ENCODE results near the gene C13orf42.

Gene C13orf42

DNA sequence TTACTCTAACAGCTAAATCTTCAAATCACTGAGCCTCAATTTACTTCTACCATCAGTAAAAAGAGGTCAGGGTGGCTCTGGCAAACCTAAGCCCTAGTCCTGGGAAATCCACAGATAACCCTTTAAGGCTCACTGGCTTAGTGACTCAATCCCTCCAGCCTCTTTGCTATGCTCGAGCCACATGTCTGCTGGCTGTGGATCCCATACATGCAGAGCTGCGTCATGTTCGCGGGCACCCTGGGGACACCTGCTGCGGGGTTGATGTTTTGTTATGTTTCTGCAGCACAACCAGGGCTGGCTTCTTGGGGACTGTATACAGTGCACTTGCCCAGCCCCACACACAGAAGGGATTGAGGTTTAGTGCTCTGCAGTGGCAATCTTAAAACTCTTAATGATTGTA, 41.6 kb upstream of the C13orf42 start:
- Histone ChIP-seq H2BK120ac (ENCODE audit: low read depth, low read length) (no peak overlapping the region), H2BK5ac (ENCODE audit: low read depth, low read length, poor library complexity, severe bottlenecking) (no peak overlapping the region), H3K4me2 (ENCODE audit: low read length, poor library complexity, severe bottlenecking) (no peak overlapping the region), H3K4me1 (ENCODE audit: control insufficient read depth, insufficient read depth, low read depth, low read length) (peaks cover 14% of the 10 kb centered on the region), H3K4ac (ENCODE audit: low read depth in 1 of 2, low read length in 2 of 2) (no peak overlapping the region), H3K36me3 (ENCODE audit: control insufficient read depth in 1 of 2, insufficient read depth in 2 of 2, low read depth in 1 of 2, low read length in 2 of 2) (no peaks in the 10 kb centered on the region), H3K79me1 (replicated peaks; ENCODE audit: low read length, poor library complexity, severe bottlenecking) (no peaks in the 10 kb centered on the region), H3K9me3 (ENCODE audit: control insufficient read depth, low read length) (no peaks in the 10 kb centered on the region), H3K27ac (ENCODE audit: low read length, poor library complexity, severe bottlenecking) (no peak overlapping the region), H3K27me3 (ENCODE audit: control insufficient read depth in 1 of 2, insufficient read depth in 1 of 2, low read length in 2 of 2) (peaks cover 5 to 33% of the 10 kb centered on the region in 2 experiments), H4K8ac (ENCODE audit: low read length) (no peak overlapping the region), H3K23ac (ENCODE audit: low read length in 2 of 2) (no peak overlapping the region), H2AK5ac (ENCODE audit: low read length, severe bottlenecking) (no peak overlapping the region), H2BK15ac (ENCODE audit: low read depth, poor library complexity, severe bottlenecking) (no peak overlapping the region), H4K91ac (ENCODE audit: low read length) (no peak overlapping the region), H3K9ac (ENCODE audit: low read length) (no peak overlapping the region), H3K18ac (ENCODE audit: low read depth in 1 of 2, low read length in 2 of 2) (no peak overlapping the region), H3K4me3 (ENCODE audit: insufficient read depth in 1 of 2, low read depth in 1 of 2, low read length in 2 of 2) (no peak overlapping the region), H2BK12ac (ENCODE audit: low read length in 2 of 2) (no peak overlapping the region), H3K14ac (ENCODE audit: low read length in 2 of 2) (no peak overlapping the region), H2AFZ (ENCODE audit: low read depth, low read length) (no peak overlapping the region)
- WGBS, result 87% methylated on average over 5 of the region's 5 CpGs
- peak; percentile 11 for DNase-seq

GRCh38 chr13:51151463-51151862, 40.4 kb upstream of the C13orf42 start:
- Histone ChIP-seq H3K9me3 (ENCODE audit: control insufficient read depth, low read length) (no peaks in the 10 kb centered on the region), H2BK15ac (ENCODE audit: low read depth, poor library complexity, severe bottlenecking) (no peak overlapping the region), H3K36me3 (ENCODE audit: control insufficient read depth in 1 of 2, insufficient read depth in 2 of 2, low read depth in 1 of 2, low read length in 2 of 2) (no peaks in the 10 kb centered on the region), H3K27ac (ENCODE audit: low read length, poor library complexity, severe bottlenecking) (no peak overlapping the region), H3K14ac (ENCODE audit: low read length in 2 of 2) (no peak overlapping the region), H3K79me1 (replicated peaks; ENCODE audit: low read length, poor library complexity, severe bottlenecking) (no peaks in the 10 kb centered on the region), H3K4me2 (ENCODE audit: low read length, poor library complexity, severe bottlenecking) (no peak overlapping the region), H2BK120ac (ENCODE audit: low read depth, low read length) (no peak overlapping the region), H4K91ac (ENCODE audit: low read length) (no peak overlapping the region), H2BK12ac (ENCODE audit: low read length in 2 of 2) (no peak overlapping the region), H3K9ac (ENCODE audit: low read length) (no peak overlapping the region), H2BK5ac (ENCODE audit: low read depth, low read length, poor library complexity, severe bottlenecking) (no peak overlapping the region), H3K27me3 (ENCODE audit: control insufficient read depth in 1 of 2, insufficient read depth in 1 of 2, low read length in 2 of 2) (peaks cover 12 to 40% of the 10 kb centered on the region in 2 experiments), H3K18ac (ENCODE audit: low read depth in 1 of 2, low read length in 2 of 2) (no peak overlapping the region), H3K4me3 (ENCODE audit: insufficient read depth in 1 of 2, low read depth in 1 of 2, low read length in 2 of 2) (no peak overlapping the region), H3K4me1 (ENCODE audit: control insufficient read depth, insufficient read depth, low read depth, low read length) (peaks cover 14% of the 10 kb centered on the region), H2AK5ac (ENCODE audit: low read length, severe bottlenecking) (no peak overlapping the region), H2AFZ (ENCODE audit: low read depth, low read length) (no peak overlapping the region), H3K23ac (ENCODE audit: low read length in 2 of 2) (no peak overlapping the region), H4K8ac (ENCODE audit: low read length) (no peak overlapping the region), H3K4ac (ENCODE audit: low read depth in 1 of 2, low read length in 2 of 2) (no peak overlapping the region)
- WGBS, result 70% methylated on average over 1 of the region's 1 CpG
- DNase-seq, result no peak

- WGBS, result 20% methylated on average over 4 of the region's 4 CpGs
- no peak overlapping the region for H2BK5ac ChIP-seq (ENCODE audit: low read depth, low read length, poor library complexity, severe bottlenecking)
Measured at GRCh38 chr13:51148952-51149573, 38.0 kb upstream of the C13orf42 start.

GRCh38 chr13:51148223-51148951, 37.3 kb upstream of the C13orf42 start:
- Histone ChIP-seq H3K4me3 (ENCODE audit: insufficient read depth in 1 of 2, low read depth in 1 of 2, low read length in 2 of 2) (no peak overlapping the region), H3K36me3 (ENCODE audit: control insufficient read depth in 1 of 2, insufficient read depth in 2 of 2, low read depth in 1 of 2, low read length in 2 of 2) (no peaks in the 10 kb centered on the region), H3K23ac (ENCODE audit: low read length in 2 of 2) (peak overlapping the region in 1 of 2 experiments; percentile 17), H4K8ac (ENCODE audit: low read length) (no peak overlapping the region), H3K9ac (ENCODE audit: low read length) (no peak overlapping the region), H2AK5ac (ENCODE audit: low read length, severe bottlenecking) (no peak overlapping the region), H3K18ac (ENCODE audit: low read depth in 1 of 2, low read length in 2 of 2) (no peak overlapping the region), H2BK15ac (ENCODE audit: low read depth, poor library complexity, severe bottlenecking) (no peak overlapping the region), H3K4ac (ENCODE audit: low read depth in 1 of 2, low read length in 2 of 2) (no peak overlapping the region), H3K4me1 (ENCODE audit: control insufficient read depth, insufficient read depth, low read depth, low read length) (peaks cover 14% of the 10 kb centered on the region), H3K9me3 (ENCODE audit: control insufficient read depth, low read length) (no peaks in the 10 kb centered on the region), H4K91ac (ENCODE audit: low read length) (no peak overlapping the region), H3K27me3 (ENCODE audit: control insufficient read depth in 1 of 2, insufficient read depth in 1 of 2, low read length in 2 of 2) (peaks cover 16 to 40% of the 10 kb centered on the region in 2 experiments), H2BK5ac (ENCODE audit: low read depth, low read length, poor library complexity, severe bottlenecking) (no peak overlapping the region), H2AFZ (ENCODE audit: low read depth, low read length) (peak overlapping the region; percentile 46), H3K4me2 (ENCODE audit: low read length, poor library complexity, severe bottlenecking) (no peak overlapping the region), H3K79me1 (replicated peaks; ENCODE audit: low read length, poor library complexity, severe bottlenecking) (no peaks in the 10 kb centered on the region), H2BK12ac (ENCODE audit: low read length in 2 of 2) (no peak overlapping the region), H3K27ac (ENCODE audit: low read length, poor library complexity, severe bottlenecking) (no peak overlapping the region), H3K14ac (ENCODE audit: low read length in 2 of 2) (no peak overlapping the region), H2BK120ac (ENCODE audit: low read depth, low read length) (no peak overlapping the region)
- DNase-seq, result no peak
- 24% methylated on average over 17 of the region's 18 CpGs for WGBS

More at GRCh38 chr13:51148952-51149573, 38.0 kb upstream of the C13orf42 start:
- H2AFZ ChIP-seq (ENCODE audit: low read depth, low read length), result peak overlapping the region; percentile 46
- H3K27ac ChIP-seq (ENCODE audit: low read length, poor library complexity, severe bottlenecking), result no peak overlapping the region
- peak; percentile 54 for DNase-seq
- peak overlapping the region in 1 of 2 experiments; percentile 17 for H3K23ac ChIP-seq (ENCODE audit: low read length in 2 of 2)
- H2BK15ac ChIP-seq (ENCODE audit: low read depth, poor library complexity, severe bottlenecking), result no peak overlapping the region
- no peaks in the 10 kb centered on the region for H3K36me3 ChIP-seq (ENCODE audit: control insufficient read depth in 1 of 2, insufficient read depth in 2 of 2, low read depth in 1 of 2, low read length in 2 of 2)
- H3K9ac ChIP-seq (ENCODE audit: low read length), result no peak overlapping the region
- no peaks in the 10 kb centered on the region for H3K79me1 ChIP-seq (replicated peaks; ENCODE audit: low read length, poor library complexity, severe bottlenecking)
- peaks cover 16 to 40% of the 10 kb centered on the region in 2 experiments for H3K27me3 ChIP-seq (ENCODE audit: control insufficient read depth in 1 of 2, insufficient read depth in 1 of 2, low read length in 2 of 2)
- no peak overlapping the region for H2BK120ac ChIP-seq (ENCODE audit: low read depth, low read length)
- no peak overlapping the region for H3K4me2 ChIP-seq (ENCODE audit: low read length, poor library complexity, severe bottlenecking)
- H2AK5ac ChIP-seq (ENCODE audit: low read length, severe bottlenecking), result no peak overlapping the region
- no peak overlapping the region for H3K4me3 ChIP-seq (ENCODE audit: insufficient read depth in 1 of 2, low read depth in 1 of 2, low read length in 2 of 2)
- no peak overlapping the region for H4K8ac ChIP-seq (ENCODE audit: low read length)
- H3K14ac ChIP-seq (ENCODE audit: low read length in 2 of 2), result no peak overlapping the region
- peaks cover 14% of the 10 kb centered on the region for H3K4me1 ChIP-seq (ENCODE audit: control insufficient read depth, insufficient read depth, low read depth, low read length)
- H3K4ac ChIP-seq (ENCODE audit: low read depth in 1 of 2, low read length in 2 of 2), result no peak overlapping the region
- no peaks in the 10 kb centered on the region for H3K9me3 ChIP-seq (ENCODE audit: control insufficient read depth, low read length)
- H2BK12ac ChIP-seq (ENCODE audit: low read length in 2 of 2), result no peak overlapping the region
- no peak overlapping the region for H3K18ac ChIP-seq (ENCODE audit: low read depth in 1 of 2, low read length in 2 of 2)
- H4K91ac ChIP-seq (ENCODE audit: low read length), result no peak overlapping the region
